ENCODE results near the gene CBX2.
"Not testable (repeated sequence)": the region's sequence is repeated elsewhere in the genome, so short reads cannot be mapped to it uniquely, and the experiment has no call there.

The CBX2 gene

DNA sequence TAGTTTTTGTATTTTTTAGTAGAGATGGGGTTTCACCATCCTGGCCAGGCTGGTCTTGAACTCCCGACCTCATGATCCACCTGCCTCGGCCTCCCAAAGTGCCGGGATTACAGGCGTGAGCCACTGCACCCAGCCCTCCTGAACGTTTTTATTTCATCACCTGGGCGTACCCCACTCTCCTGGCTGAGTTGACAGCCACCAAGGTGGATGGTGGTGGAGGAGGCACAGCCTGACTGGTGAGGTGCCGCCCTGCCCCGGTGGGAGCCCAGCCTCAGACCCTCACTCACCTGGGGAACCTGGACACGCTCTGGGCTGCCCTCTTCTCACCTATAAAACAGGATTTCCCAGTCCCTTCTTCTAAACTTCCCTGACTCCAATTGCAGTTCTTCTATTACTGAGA is 5.2 kb upstream of the CBX2 start:
- not testable (repeated sequence) for DNase-seq

GRCh38 chr17:79774561-79774975 is 3.4 kb upstream of the CBX2 start:
- no peak for DNase-seq

- no peak for DNase-seq
These were observed 2.3 kb upstream of the CBX2 start for GRCh38 chr17:79775632-79776031.

- DNase-seq: no peak
These were observed 1.4 kb upstream of the CBX2 start for GRCh38 chr17:79776376-79777119.

GRCh38 chr17:79777120-79777893 is 641 bp upstream of the CBX2 start:
- peak; percentile 56 for DNase-seq

DNA sequence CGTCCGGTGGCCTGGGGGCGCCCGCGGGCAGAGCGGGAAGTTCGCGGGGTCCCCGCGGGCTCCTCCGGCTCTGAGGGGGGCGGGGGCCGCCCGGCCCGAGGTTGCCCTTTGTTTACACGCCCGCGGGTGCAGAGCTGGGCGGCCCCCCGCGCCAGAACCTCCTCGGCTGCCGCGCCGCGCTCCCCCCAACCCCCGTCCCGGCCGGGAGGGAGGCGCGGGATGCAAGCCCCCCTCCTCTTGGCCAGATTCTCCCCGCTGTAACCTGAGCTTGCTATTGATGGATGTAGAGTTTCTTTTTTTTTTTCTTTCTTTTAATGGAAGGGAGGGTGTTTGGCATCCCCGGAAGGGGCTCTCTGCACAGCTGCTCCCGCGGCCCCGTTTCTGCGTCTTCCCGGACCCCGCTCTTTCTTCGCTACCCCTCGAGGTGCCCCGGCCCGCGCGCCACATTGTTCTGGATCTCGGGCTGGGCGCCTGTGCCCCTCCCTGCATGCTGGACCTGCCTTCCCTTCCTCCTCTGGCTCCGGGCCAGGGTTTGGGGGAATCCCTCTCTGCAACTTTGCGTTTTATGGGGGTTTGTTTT is 646 bp downstream of the CBX2 start:
- DNase-seq: peak; percentile 33

DNA sequence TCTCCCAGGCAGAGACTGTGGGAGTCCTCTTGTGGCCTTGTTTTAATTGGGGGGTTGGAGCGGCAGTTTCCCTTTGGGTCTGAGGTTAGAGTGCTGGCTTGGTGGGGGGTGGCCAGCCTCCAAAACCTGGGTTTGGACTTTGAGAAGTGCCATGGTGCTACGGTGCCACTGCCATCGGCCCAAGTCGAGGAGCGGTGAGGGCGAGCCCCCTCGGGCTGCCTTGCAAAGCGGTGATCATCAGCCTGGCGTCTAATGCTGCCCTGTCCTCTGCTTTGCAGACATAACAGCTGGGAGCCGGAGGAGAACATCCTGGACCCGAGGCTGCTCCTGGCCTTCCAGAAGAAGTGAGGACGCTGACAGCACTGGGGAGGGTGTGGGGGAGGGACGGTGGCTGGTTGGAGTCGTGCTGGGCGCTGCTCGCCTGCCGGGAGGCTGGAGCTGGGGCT is 1.2 kb downstream of the CBX2 start:
- no peak for DNase-seq

- no peak for DNase-seq
These were observed 1.9 kb downstream of the CBX2 start for GRCh38 chr17:79779661-79780365.

GRCh38 chr17:79781012-79781650 is 3.2 kb downstream of the CBX2 start:
- DNase-seq: no peak

- DNase-seq: no peak
These were observed 4.0 kb downstream of the CBX2 start for GRCh38 chr17:79781736-79782575.

GRCh38 chr17:79783891-79784290 is 5.9 kb downstream of the CBX2 start:
- no peak for DNase-seq

DNA sequence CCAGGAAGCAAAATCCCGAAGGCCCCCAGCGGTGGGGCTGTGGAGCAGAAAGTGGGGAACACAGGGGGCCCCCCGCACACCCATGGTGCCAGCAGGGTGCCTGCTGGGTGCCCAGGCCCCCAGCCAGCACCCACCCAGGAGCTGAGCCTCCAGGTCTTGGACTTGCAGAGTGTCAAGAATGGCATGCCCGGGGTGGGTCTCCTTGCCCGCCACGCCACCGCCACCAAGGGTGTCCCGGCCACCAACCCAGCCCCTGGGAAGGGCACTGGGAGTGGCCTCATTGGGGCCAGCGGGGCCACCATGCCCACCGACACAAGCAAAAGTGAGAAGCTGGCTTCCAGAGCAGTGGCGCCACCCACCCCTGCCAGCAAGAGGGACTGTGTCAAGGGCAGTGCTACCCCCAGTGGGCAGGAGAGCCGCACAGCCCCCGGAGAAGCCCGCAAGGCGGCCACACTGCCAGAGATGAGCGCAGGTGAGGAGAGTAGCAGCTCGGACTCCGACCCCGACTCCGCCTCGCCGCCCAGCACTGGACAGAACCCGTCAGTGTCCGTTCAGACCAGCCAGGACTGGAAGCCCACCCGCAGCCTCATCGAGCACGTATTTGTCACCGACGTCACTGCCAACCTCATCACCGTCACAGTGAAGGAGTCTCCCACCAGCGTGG is 6.5 kb downstream of the CBX2 start:
- DNase-seq: no peak

DNA sequence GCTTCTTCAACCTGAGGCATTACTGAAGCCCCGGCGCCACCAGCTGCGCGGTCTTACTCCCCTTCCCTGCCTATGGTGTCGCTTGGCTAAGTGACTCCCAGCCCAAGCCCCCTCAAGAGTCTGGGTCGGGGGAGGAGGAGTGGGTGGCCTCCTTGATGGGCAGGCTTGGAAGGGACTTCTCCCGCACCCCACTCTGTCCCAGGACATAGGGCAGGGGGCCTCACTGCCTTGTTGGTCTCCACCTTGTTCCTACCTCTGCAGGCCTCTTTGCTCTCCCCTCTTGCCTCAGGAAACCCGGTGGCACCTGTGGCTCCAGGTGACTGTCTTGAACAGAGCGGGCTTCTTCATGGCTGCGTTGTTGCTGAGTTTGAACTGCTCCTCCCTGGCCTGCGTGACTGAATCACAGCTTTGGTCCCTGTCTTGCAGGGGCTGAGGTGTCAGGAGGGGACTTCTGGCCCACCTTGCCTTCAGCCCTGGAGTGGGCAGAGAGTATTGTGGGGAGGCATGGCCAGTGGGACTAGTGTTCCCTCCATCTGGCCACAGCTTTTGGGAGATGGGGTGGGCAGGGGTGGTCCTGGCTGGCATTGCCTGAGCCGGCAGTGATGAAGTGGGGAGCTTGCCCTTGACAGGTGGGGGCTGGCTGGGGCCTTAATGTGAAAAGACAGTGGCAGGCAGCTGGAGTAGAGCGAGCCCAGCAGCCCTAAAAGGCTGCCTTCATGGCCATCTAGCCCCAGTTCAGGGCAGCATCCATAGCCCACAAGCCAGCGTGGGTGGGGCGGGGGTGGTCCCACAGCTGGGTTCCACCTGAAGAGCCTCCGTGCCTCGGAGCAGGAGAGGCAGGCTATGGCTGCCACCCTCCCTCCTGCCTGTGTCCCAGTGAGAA is 7.3 kb downstream of the CBX2 start:
- no peak for DNase-seq

DNA sequence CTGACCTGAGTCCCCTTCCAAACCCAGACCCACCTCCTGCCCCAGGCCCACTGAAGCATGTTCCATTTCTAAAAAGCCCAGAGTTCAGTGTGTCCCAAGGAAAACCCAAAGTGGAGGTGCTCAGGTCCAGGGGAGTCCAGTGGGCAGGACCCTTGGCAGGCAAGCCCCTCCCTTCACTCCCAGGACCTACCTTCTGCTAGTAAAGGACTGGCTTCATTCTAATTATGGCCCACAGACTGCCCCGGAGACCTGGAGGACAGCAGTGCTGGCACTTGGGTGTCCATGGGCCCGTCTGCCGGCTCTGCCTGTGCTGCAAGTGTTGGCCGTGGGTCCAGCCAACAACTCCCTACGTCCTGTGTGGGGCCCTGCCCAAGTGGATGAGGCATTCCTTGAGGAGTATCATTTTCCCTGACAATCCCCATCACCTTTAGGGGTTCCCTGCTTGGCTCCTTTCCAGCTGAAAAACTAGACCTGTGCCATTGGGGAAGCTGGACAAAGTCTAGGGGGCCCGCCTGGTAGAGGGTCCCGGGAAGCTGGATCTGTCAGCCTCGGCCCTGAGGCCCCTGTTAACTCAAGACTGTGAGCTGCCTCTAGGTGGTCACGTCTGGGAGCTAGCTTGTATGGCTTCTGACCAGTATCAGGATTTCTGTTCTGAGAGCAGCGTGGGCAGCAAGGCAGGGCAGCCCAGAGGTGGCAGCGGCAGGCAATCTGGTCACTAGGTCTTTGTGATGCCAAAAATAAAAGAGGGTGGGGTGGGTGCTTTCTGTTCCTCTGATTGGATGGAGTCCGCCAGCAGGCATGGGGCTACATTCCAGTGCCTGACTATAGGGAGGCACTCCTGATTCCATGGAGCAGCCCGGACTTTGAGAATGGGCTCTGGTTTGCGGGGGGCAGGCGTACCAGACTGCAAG is 8.2 kb downstream of the CBX2 start:
- DNase-seq: no peak

GRCh38 chr17:79786930-79787643 is 9.1 kb downstream of the CBX2 start:
- no peak for DNase-seq

DNA sequence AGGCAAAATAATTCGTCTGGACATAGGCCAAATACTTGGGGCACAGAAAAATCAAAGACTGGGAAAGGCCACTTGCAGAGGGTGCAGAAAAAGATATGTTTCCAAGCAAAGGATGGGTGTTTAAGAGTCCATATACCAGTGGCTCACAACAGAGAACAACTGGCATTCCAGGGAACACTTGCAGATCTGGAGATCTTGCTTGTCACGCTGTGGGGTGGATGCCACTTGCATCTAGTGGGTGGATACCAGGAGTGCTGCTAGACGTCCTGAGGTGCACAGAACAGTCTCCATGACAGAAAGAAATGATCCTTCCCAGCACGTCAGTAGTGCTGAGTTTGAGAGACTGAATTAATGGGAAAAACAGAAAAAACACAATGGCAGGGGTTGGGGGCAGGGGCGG is 10.5 kb downstream of the CBX2 start:
- DNase-seq: no peak

GRCh38 chr17:79788989-79789942 is 11.3 kb downstream of the CBX2 start:
- no peak for DNase-seq

All from stimulated activated CD4-positive, alpha-beta T cell treated with anti-CD3 and anti-CD28 coated beads, Interleukin-15, amount 100 ng/mL, for 24 hours (primary cell).